GM19099 (cell line): ENCODE data around the gene EPHB6.

Experiments
- POLR2A ChIP-seq: IDR thresholded peaks from 3 replicates; pipeline ENCODE4 v1.6.1; 2011; ENCODE audit warnings: low read depth; ENCODE audit not compliant: insufficient read length; ENCODE audit errors: extremely low read depth

EPHB6 gene

GRCh38 chr7:142817506-142817905 lies 37.4 kb upstream of the EPHB6 start:
- no peak for TF ChIP-seq POLR2A

GRCh38 chr7:142819530-142819929 lies 35.3 kb upstream of the EPHB6 start:
- no peak for TF ChIP-seq POLR2A

GRCh38 chr7:142822714-142823113 lies 32.2 kb upstream of the EPHB6 start:
- no peak for TF ChIP-seq POLR2A

GRCh38 chr7:142827951-142828500 lies 26.9 kb upstream of the EPHB6 start:
- TF ChIP-seq POLR2A, result no peak

GRCh38 chr7:142832417-142832816 lies 22.5 kb upstream of the EPHB6 start:
- no peak for TF ChIP-seq POLR2A

GRCh38 chr7:142833174-142834048 lies 21.5 kb upstream of the EPHB6 start:
- TF ChIP-seq POLR2A, result no peak

- TF ChIP-seq POLR2A, result no peak
Observed at GRCh38 chr7:142835487-142835886, 19.4 kb upstream of the EPHB6 start.

GRCh38 chr7:142836426-142836825 lies 18.4 kb upstream of the EPHB6 start:
- no peak for TF ChIP-seq POLR2A

- TF ChIP-seq POLR2A, result no peak
Observed at GRCh38 chr7:142838461-142839213, 16.2 kb upstream of the EPHB6 start.

GRCh38 chr7:142842251-142842766 lies 12.6 kb upstream of the EPHB6 start:
- no peak for TF ChIP-seq POLR2A

GRCh38 chr7:142847353-142847752 lies 7.5 kb upstream of the EPHB6 start:
- TF ChIP-seq POLR2A, result no peak

- TF ChIP-seq POLR2A, result no peak
Observed at GRCh38 chr7:142851269-142851668, 3.6 kb upstream of the EPHB6 start.

- TF ChIP-seq POLR2A, result no peak
Observed at GRCh38 chr7:142851919-142852318, 3.0 kb upstream of the EPHB6 start.

GRCh38 chr7:142853739-142854371 lies 1.0 kb upstream of the EPHB6 start:
- TF ChIP-seq POLR2A, result no peak
